DND-41 (cell line): ENCODE results near the gene MAST4.

Experiments
- ATAC-seq: fragments of 200-7000 bp; cut with Tn5 transposase; 3 replicates; pipeline ENCODE4 v1.9.1; 2021; ENCODE audit warnings: low read depth; ENCODE audit not compliant: insufficient read depth
- DNase-seq: peaks from one replicate; pipeline ENCODE4 v3.0.0-alpha.2; 2020
- H2AFZ ChIP-seq: 2 replicates; pipeline ENCODE4 v1.6.0; 2012; ENCODE audit warnings: low read depth, low read length
- H3K27ac ChIP-seq: 2 replicates; pipeline ENCODE4 v1.5.1; 2012; ENCODE audit warnings: low read length, inconsistent platforms
- H3K27me3 ChIP-seq: fragments of 200-600 bp; sonication (generic); 2 replicates; pipeline ENCODE4 v1.6.0; 2012; ENCODE audit warnings: low read length, mild to moderate bottlenecking, inconsistent platforms; ENCODE audit not compliant: insufficient read depth, poor library complexity
- H3K36me3 ChIP-seq: 2 replicates; pipeline ENCODE4 v1.5.1; 2012; ENCODE audit warnings: low read length, inconsistent platforms; ENCODE audit not compliant: insufficient read depth
- H3K4me1 ChIP-seq: 2 replicates; pipeline ENCODE4 v1.5.1; 2012; ENCODE audit warnings: mild to moderate bottlenecking, low read length; ENCODE audit not compliant: insufficient read depth
- H3K4me2 ChIP-seq: 2 replicates; pipeline ENCODE4 v1.6.0; 2012; ENCODE audit warnings: mild to moderate bottlenecking, moderate library complexity, low read length, inconsistent platforms; ENCODE audit not compliant: insufficient read depth
- H3K4me3 ChIP-seq, 2 experiments: fragments of 200-600 bp in 1 of 2; shearing (Covaris generic) in 1 of 2; 2 replicates each; pipeline ENCODE4 v1.5.1; 2012 to 2016; ENCODE audit warnings: inconsistent platforms in 2 of 2, low read length in 2 of 2, mild to moderate bottlenecking in 2 of 2, low read depth in 1 of 2, moderate library complexity in 1 of 2
- H3K79me2 ChIP-seq: 2 replicates; pipeline ENCODE4 v1.6.0; 2012; ENCODE audit warnings: low read length, inconsistent platforms; ENCODE audit not compliant: insufficient read depth
- H3K9ac ChIP-seq: 2 replicates; pipeline ENCODE4 v1.6.0; 2012; ENCODE audit warnings: low read depth, mild to moderate bottlenecking, inconsistent platforms, low read length, moderate library complexity
- H3K9me3 ChIP-seq: 2 replicates; pipeline ENCODE4 v1.5.1; 2012; ENCODE audit warnings: low read length, moderate library complexity, mild to moderate bottlenecking, inconsistent platforms; ENCODE audit not compliant: insufficient read depth, severe bottlenecking
- H4K20me1 ChIP-seq: 2 replicates; pipeline ENCODE4 v1.6.0; 2012; ENCODE audit warnings: low read length; ENCODE audit not compliant: insufficient read depth
- CTCF ChIP-seq: IDR thresholded peaks from 2 replicates; pipeline ENCODE4 v1.5.1; 2012; ENCODE audit warnings: borderline replicate concordance, low read length, moderate library complexity, mild to moderate bottlenecking; ENCODE audit not compliant: poor library complexity, severe bottlenecking; ENCODE audit errors: extremely low read depth
- EZH2 ChIP-seq: IDR thresholded peaks from 3 replicates; pipeline ENCODE4 v1.6.1; 2012; ENCODE audit warnings: borderline replicate concordance, low read depth, mild to moderate bottlenecking, moderate library complexity, low read length, inconsistent platforms; ENCODE audit not compliant: severe bottlenecking

MAST4 gene

GRCh38 chr5:66779528-66779927 lies 183.3 kb downstream of the MAST4 start:
- Histone ChIP-seq H3K79me2 (no peaks in the 10 kb centered on the region), H3K4me2 (no peak overlapping the region), H3K27me3 (no peaks in the 10 kb centered on the region), H3K27ac (no peak overlapping the region), H2AFZ (no peak overlapping the region), H3K9ac (no peak overlapping the region), H3K9me3 (no peaks in the 10 kb centered on the region), H3K36me3 (no peaks in the 10 kb centered on the region), H4K20me1 (no peaks in the 10 kb centered on the region), H3K4me3 (no peak overlapping the region), H3K4me1 (no peaks in the 10 kb centered on the region)
- ATAC-seq (no peak), DNase-seq (no peak)
- no peak for TF ChIP-seq CTCF
- no peak for TF ChIP-seq EZH2

- H3K4me3 ChIP-seq = no peak overlapping the region
- no peak overlapping the region for H2AFZ ChIP-seq
- no peaks in the 10 kb centered on the region for H3K79me2 ChIP-seq
- ATAC-seq (no peak), DNase-seq (no peak)
- H3K4me2 ChIP-seq = no peak overlapping the region
- peaks cover 31% of the 10 kb centered on the region; the same call in 1 of the 2 replicates for H3K36me3 ChIP-seq
- H3K9me3 ChIP-seq = no peaks in the 10 kb centered on the region
- no peaks in the 10 kb centered on the region for H3K4me1 ChIP-seq
- no peak overlapping the region for H3K9ac ChIP-seq
- TF ChIP-seq CTCF (no peak), EZH2 (no peak)
- no peaks in the 10 kb centered on the region for H3K27me3 ChIP-seq
- H4K20me1 ChIP-seq = no peaks in the 10 kb centered on the region
- H3K27ac ChIP-seq = no peak overlapping the region
Observed at GRCh38 chr5:66788556-66788955, 192.4 kb downstream of the MAST4 start.

- H4K20me1 ChIP-seq = no peaks in the 10 kb centered on the region
- no peak overlapping the region for H3K4me2 ChIP-seq
- peaks cover 31% of the 10 kb centered on the region; the same call in 1 of the 2 replicates for H3K36me3 ChIP-seq
- H3K9me3 ChIP-seq = no peaks in the 10 kb centered on the region
- no peak overlapping the region for H3K27ac ChIP-seq
- no peak overlapping the region for H2AFZ ChIP-seq
- H3K27me3 ChIP-seq = no peaks in the 10 kb centered on the region
- H3K79me2 ChIP-seq = no peaks in the 10 kb centered on the region
- no peak for DNase-seq
- TF ChIP-seq CTCF = no peak
- no peak overlapping the region for H3K9ac ChIP-seq
- no peaks in the 10 kb centered on the region for H3K4me1 ChIP-seq
- H3K4me3 ChIP-seq = no peak overlapping the region
- ATAC-seq = no peak
Observed at GRCh38 chr5:66789434-66789833, 193.2 kb downstream of the MAST4 start.

GRCh38 chr5:66793049-66793448 lies 196.9 kb downstream of the MAST4 start:
- no peaks in the 10 kb centered on the region for H4K20me1 ChIP-seq
- H3K4me3 ChIP-seq = no peak overlapping the region
- ATAC-seq = no peak
- H3K4me2 ChIP-seq = no peak overlapping the region
- no peaks in the 10 kb centered on the region for H3K79me2 ChIP-seq
- no peak overlapping the region for H3K27ac ChIP-seq
- no peak for DNase-seq
- H3K4me1 ChIP-seq = no peaks in the 10 kb centered on the region
- no peak overlapping the region for H3K9ac ChIP-seq
- H3K36me3 ChIP-seq = peaks cover 31% of the 10 kb centered on the region; the same call in 1 of the 2 replicates
- no peak overlapping the region for H2AFZ ChIP-seq
- TF ChIP-seq EZH2 = no peak
- no peak for TF ChIP-seq CTCF
- no peaks in the 10 kb centered on the region for H3K9me3 ChIP-seq
- no peaks in the 10 kb centered on the region for H3K27me3 ChIP-seq
